HG02938 (cell line): ENCODE measurements around the gene NFIX.

ENCODE experiments used
- ATAC-seq: cut with Tn5 transposase; IDR thresholded peaks from one replicate; pipeline ENCODE4 v1.9.1; 2021; ENCODE audit warnings: mild to moderate bottlenecking, moderate library complexity; ENCODE audit not compliant: unreplicated experiment

Gene NFIX

DNA sequence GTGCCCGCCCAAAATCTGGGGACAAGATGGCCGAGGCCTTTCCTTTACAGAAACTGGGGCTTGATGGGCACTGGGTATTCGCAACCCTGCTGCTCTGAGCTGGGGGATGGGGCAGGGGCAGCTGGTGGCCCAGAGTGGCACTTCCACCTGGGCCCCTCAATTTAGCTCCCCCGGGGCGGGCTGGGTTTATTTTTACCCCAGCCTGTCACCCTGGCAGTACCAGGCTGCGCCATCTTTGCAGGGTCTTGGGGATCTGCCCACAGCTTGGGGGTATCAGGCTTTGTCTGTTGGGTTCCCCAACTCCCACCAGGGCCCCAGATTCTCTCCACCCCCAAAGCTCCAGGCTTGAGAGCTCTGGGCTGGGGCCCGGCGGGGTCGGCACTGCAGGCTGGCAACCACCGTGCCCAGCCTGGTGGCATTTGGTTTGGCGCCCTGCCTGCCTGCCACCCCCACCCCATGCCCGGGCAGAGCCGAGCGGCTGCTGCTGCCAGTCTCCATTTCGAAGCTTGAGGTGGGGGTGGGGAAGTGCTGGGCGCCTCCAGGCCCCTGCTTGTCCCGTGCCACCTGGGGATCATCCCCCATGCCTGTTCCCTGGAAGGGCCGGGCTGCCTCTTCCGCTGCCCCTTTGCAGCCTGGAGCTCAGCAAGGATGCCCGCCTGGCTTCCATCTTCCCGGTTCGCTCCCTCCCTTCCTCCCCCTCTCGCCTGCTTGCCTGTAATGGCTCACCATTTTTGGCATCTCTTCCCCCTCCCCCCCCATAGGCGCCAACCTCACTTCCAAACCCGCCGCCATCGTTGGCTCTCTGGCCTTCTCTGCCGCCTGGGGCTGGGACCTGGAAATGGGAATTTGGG is 11.4 kb downstream of the NFIX start:
- no peak for ATAC-seq

DNA sequence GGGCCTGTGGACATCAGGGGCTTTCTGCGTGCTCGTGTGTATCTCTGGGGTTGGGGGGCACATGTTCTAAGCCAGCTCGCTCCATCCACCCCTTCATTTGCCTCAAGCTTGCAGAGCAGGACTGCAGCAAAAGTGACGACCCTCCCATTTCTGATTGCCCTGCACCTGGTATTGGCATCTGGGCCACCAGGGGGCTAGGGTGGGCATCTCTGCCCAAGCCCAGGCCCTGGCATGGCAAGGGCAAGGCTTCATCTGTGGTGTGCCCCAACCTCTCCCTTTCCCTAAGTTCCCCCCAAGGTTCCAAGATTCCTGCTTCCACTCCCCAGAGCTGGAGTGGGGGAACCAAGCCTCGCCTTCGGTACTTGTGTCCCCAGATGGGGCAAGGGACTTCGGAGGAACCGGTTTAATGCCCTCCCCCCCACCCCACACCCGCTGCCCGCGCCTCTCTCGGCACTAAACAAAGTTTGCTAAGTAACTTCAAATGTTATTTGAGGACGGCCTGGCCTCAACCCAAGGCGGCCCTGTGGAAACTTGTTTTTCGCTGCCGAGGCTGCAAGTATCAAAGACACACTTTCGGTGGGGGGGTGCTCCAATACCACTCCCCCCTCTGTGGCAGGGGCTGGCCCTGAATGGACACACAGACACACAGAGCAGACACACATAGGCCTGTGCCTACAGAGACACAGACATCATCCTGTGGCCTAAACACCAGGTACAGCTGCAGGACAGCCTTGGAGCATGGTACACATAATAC is 12.2 kb downstream of the NFIX start:
- no peak for ATAC-seq

DNA sequence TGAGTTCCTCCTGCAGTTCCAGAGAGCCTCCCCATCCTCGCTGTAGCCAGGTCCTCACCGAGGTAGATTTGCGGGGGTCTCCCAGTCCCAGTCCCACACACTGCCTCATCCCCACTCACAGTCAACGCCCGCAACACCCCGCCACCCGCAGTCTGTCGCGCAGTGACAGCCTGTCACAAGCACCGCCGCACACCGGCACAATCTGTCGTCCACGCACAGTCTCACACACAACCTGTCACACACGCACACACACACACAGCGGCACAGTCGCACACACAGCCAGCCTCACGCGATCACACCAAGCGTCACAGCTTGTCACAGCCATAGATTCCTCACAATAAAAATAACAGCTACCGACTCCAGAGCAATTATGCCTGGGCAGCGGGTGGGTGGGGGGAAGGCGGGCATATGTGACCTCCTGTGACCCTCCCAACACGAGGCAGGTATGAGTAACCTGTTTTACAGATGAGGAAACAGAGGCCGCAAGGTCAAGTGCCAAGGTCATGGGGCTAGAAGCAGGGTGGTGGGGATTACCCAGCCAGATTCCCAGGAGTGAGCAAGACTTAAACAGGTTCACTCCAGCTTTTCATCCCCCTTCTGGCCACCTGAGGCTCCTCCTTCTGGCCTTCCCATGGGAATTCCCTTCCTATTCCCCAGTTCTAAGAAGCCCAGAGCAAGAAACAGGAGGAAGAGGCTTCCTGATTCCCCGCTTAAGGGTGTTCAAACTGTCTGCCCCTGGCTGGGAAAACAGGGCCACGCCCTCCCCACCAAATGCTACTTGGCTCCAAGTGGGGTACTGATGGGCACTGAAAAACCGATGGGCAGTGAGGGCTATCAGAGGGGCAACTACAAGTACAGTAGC is 13.9 kb downstream of the NFIX start:
- ATAC-seq = no peak

DNA sequence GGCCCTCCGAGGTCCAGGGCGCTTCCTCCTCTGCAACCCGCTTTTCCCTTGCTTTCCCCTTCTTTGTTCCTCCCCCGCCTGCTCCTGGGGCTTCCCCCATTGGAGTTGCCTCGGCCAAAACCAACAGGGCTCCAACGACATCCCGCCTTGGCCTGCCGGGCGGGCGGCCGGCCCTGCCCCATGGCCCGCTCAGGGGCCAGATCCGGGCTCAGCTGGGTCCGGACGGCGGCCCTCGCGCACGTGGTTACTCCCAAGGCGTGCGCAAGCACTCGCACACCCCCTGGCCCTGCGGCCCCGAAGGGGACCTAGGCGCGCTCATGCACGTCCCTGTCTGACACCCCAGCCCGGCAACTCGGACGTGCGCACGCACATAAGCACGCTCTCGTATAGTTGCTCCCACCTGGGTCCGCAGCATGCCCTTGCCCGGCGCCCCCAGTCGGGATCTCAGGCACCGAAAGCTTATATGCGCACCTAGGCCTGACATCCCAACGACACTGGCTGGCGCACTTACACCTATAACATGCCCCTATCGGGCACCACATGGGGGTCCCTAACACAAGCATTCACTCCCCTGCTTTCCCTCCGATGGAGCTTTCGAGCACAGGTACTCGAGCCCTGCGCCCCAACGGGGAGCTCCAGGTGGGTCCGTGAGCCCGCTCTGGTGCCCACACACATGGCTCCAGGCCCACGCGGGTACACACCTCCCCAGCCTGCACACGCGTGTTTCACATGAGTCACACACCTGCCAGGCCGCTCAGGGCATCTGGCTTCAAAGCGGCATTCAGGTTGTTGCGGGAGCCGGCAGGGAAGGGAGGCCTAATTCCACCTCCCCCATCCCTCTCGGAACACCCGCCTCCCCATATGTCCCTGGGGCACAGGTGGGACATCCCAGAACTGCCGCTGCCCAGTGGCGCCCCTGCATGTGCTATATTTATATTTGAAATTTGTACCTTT is 15.0 kb downstream of the NFIX start:
- ATAC-seq = no peak

DNA sequence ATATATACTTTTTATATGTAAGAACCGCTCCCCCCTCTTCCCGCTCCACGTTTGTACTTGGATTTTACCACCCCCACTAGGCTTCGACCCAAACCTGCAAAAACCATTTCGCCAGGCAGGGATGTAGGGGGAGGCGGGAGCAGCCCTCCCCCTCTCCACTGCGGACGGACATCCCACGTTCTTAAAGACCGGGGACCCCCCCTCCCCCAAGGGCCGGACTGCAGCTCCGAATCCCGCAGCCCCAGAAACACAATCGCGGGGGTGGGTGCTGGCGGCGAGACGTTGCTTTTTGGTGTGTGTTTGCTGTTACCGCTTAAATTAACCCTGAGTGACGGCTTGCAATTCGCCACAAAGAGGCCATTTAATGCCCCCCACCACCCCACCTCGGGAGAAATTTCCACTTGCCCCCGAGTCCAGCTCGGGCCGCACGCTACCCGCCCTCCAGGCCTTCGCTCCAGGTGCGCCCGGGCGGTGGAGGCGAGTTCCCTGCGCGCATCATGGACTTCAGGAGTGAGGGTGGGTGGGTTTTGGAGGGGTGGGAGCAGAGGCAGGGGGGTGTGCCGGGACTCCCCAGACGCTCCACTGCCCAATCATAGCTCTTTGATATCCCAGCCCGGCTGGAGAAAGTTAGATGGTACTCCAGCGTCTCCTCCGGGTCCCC is 15.8 kb downstream of the NFIX start:
- no peak for ATAC-seq

DNA sequence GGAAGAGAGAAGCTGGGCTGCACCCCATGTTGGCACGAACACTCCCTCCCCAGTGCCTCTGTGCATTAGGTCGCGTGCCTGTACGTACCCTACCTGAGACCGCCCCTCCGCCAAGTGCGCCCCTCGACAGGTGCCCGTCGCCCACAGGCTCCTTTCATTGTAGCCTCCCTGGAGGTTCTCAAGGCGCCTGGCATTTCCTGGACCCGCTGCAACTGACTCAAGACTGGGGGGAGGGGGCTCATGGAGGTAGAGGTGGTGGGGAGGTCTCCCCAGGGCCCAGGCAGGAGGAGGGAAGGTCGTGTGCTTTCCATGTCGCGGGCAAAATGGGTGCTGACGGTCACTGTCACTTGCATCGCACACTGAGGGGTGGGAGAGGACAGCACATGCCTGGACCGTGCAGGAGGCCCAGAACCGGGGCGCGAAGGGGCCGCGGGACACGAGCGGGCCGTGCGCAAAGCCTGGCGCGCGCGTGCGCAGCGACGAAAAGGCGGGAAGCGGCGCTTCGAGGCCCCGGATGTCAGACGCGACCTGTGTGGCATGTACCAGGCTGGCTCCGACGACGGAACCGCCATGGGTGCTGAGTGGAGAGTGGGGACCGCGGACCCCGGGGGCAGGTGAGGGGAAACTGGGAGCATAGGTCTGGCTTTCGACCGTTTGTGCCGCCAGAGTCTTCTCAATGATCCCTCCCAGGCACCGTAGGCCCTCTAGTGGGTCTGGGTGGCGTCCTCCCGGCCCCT is 16.5 kb downstream of the NFIX start:
- no peak for ATAC-seq

DNA sequence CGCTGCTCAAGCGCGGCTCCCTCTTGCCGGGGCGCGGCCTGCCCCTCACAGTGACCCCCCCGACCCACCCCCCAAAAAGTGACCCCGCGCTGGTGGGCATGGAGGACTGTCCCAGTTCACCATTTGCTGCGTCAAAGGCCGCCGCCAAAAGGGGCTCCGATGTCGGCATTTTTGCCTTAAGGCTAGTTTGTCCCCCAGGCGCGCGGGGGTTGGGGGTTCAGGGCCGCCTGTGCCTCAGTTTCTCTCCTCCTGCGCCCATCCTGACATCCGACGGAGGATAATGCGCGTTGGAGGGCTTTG is 17.1 kb downstream of the NFIX start:
- no peak for ATAC-seq

DNA sequence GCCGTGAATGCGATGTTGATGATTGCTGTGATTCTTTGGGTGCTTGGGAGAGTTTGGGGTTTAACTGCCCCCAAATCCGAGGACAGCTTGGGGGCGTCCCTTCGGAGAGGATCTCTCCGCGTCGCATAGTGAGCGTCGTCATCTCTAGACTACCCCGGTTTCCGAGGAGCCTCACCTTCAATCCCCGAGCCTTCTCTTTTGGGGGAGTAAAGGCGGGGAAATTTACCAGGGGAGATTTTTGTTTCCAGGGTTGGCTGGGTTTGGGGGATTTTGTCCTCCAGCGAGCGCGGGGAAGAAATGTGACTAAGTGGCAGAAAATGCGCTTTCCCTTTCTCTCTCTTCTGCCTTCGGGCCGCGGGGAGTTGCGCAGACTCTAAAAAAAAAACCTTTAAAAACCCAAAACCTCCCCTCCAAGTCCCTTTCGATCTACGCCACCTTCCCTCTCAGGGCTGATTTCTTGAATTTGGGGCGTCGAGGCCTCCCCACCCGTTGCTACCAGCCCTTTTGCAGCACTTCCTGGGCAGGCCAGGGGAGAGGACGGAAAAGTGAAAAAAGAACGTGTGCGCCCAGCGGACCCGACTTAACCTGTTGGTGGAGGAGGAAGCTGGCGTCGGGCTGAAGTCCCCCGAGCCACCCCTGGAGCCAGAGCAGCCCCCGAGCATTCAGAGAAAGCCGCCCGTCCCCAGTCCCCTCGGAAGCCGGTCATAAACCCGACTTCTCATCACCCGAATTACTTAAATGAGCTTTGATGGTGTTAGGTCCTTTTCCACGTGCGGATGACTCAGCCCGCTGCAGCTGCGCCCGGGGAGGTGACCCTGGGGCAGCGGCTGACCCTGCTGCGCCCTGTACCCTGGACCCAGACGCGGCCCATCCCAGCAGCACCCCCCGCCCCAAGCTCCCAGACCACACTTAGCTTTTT is 17.7 kb downstream of the NFIX start:
- no peak for ATAC-seq

DNA sequence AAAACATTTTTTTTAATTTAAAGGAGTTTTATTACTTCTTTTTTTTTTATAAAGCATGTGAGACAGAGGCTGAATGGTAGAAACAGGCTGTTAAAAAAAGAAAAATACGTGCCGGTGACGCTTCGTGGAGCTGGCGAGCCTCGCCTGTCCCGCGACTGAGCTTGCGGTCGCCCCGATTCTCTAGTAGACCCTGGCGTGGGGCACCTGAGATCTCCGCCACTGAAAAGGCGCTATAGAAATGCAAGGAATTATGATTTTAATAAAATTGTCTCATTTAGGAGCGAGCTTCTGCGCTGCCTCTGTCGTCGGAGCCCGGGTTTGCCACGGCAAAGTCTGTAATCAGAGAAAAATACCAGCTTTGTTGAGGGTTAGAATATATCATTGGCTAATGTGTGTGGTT is 18.4 kb downstream of the NFIX start:
- no peak for ATAC-seq

DNA sequence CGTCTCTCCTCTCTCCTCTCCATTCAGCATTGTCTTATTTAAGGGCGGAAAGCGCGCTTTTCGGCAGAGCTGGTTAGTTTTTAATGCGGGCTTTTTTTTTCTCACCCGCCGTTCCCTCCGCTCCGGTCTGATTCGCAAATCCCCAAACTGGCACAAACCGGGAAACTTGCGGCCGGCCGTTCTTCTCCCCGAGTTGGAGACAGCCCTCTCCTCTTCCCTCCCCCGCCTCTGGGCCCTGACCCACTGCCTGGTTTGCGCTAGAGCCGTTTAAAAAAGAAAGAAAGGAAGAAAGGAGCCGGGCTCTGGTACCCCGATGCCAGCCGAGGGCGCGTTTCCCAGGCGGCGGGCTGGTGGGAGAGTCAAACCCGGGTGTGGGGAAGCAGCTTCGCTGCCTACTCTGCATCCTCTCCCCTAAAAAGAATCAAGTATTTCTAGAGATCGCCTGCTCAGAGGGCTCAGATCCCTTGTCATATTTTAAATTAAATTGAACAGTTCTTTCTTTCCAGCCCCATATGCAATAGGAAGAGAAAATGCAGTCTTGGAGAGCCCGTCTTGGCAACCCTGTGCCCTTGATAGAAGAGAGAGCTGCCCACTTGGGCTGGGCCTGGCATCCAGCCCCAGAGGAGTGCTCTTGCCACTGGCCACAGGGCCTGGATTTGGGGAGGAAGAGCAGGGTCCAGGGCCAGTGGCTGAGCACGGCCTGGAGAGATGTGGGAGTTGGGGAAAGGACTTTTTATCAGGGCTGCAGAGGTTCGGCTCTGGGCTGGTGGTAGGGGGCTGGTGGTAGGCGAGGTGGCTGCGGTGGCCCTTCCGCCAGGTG is 19.0 kb downstream of the NFIX start:
- ATAC-seq = no peak

DNA sequence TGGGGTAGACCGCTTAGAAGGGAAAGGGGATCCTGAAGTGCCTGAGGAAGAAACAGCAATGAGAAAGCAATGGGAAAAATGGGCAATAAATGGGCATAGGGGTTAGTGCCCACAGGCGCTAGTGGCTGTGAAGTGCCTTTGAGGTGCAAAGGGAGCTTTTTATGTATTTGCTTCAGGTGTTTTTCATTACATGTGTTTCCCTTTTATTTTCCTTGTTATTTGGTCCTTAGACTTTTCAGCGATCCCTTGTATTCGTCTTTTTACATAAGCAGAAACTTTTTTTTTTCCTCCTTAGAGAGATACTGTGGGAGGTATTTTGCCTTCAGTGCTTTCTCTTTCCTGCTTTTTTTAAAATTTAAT is 19.6 kb downstream of the NFIX start:
- no peak for ATAC-seq

DNA sequence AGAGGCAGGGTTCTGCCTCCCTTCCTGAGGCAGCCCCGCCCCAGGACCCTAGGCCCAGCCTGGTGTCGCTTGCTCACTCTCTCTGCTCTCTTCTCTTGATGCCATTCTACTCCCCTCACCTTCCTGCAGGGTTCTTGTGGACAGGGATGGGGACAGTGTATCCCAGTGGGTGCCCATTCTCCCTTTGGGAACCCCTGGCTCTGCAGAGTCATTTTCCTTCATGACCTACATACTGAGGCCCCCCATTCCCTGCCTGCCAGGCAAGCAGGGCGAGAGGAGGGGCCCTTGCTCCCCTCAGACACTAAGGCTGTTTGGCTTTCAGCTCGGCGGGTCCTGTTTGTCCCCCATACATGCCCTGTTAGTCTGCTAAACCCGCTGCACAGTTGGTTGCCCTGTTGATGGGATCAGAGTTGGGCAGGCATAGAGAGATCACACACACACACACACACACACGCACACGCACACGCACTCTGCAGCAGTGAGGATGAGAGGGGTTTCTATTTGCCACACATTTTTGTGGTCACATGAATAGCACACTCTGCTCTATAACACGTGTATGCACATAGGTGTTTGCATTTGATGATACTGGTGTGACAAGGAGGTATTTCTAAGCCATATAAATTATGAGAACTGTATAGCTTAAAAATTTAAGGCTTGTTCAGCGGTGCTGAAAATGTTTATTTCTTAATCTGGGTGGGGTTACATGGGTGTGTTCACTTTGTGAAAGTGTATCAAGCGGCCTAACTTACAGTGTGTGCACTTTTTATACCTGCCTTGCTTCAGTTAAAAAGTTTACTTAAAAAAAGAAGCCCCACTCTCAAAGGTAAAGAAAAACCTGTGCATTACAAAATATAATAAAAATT is 20.3 kb downstream of the NFIX start:
- no peak for ATAC-seq

DNA sequence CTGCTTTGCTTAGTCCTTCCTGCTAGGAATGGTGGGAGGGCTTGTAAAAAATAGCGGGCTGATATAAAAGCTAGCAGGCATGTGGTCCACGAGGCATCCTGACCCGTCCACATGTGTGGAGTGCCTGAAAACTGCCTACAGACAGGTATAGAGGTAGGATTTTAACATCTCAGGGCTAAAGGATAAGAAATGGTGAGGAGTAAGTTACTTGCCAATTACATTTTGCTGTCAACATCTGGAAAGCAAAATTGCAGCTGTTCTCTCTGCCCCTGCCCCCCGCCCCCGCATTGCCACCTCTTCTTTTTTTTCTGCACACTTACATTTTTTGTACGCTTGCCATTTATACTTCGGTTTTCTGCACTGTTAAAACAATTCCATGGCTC is 21.0 kb downstream of the NFIX start:
- no peak for ATAC-seq

DNA sequence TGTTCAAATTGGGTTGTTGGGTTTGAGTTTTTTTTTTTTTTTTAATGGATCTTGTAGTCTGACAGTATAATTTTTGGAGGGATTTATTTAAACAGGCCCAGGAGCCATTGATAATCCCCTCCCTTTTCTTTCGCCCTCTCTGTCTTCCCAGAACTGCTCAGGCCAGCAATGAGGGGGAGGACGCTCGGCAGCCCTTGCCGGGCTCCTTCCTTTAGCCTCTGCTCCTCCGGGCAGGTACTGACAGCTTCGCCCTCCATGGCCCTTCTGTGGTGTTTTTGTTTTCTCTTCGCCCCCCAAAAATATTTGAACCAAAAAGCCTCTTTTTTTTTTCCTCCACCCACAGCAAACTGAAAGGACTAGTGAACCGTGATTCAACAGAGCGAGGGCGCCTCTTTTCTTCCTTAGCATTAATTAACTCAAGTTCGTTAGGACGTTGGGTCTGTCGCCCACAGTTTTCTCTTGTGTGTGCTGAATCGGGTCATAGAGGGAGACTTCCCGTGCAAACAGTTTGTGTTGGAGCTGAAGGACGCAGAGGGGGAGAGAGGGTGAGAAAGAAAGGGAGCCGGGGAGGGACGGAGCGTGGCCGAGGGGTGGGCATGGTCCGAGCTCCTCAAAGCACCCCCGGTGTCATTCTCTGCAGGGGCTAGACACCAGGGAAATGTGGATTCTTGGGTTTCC is 21.5 kb downstream of the NFIX start:
- ATAC-seq = no peak

DNA sequence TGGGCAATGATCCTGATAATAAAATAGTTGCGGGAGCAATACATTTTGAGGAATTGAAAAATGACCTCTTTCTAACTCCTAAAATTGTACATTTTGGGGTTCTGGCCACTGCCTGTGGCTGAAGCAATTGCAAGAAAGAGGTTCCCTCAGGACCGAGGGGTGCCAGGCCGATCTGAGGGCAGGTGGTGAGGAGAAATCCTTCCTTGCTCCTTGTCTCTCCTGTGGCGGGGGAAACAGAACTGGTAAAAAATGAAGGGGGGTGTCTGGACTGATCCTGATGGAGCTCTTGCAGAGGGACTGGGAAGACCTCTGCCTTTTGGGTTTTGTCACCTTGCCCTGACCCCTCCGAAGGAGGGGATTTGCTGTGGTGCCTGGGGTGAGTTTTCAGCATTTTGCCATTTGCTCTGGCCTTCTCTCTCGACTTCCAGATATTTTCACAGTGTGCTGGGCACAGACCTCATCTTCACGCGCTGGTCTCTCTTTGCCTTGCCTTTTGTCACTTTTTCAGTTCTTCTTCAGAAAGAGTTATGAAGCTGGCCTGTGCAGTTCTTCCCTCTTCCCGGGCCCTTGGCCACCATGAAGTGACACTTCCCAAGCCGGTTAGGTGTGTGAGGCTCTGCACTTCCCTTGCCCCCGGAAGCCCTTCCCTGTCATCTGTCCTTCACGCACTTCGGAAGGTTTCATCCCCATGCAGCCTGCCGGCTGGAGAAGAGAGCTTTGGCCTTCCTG is 22.2 kb downstream of the NFIX start:
- no peak for ATAC-seq
